WERI-Rb-1 (cell line): Measurements from ENCODE around the gene CAMSAP3.
"Not testable (repeated sequence)": the region's sequence is repeated elsewhere in the genome, so short reads cannot be mapped to it uniquely, and the experiment has no call there.

ENCODE experiments used
- DNase-seq: peaks from one replicate; pipeline ENCODE4 v3.0.0-alpha.2; 2020
- H3K27ac ChIP-seq: fragments of 250-450 bp; sonication (Bioruptor Pico); 2 replicates; pipeline ENCODE4 v1.5.1; 2020; ENCODE audit warnings: mild to moderate bottlenecking, moderate library complexity
- H3K27me3 ChIP-seq: fragments of 250-450 bp; sonication (Bioruptor Pico); 2 replicates; pipeline ENCODE4 v1.5.1; 2021; ENCODE audit warnings: mild to moderate bottlenecking, low read depth, moderate library complexity; ENCODE audit not compliant: insufficient read depth, severe bottlenecking
- H3K36me3 ChIP-seq: fragments of 250-450 bp; sonication (Bioruptor Pico); 2 replicates; pipeline ENCODE4 v1.5.1; 2020; ENCODE audit warnings: mild to moderate bottlenecking, moderate library complexity
- H3K4me3 ChIP-seq: 2 replicates; pipeline ENCODE4 v1.5.1; 2011; ENCODE audit warnings: low read depth, mild to moderate bottlenecking, control low read depth, low read length
- H3K9me3 ChIP-seq: fragments of 250-450 bp; sonication (Bioruptor Pico); 2 replicates; pipeline ENCODE4 v1.5.1; 2021; ENCODE audit warnings: mild to moderate bottlenecking, moderate library complexity; ENCODE audit not compliant: severe bottlenecking
- TF ChIP-seq, protein P1 (sequence below): IDR thresholded peaks from 2 replicates; pipeline ENCODE4 v1.5.1; 2011; ENCODE audit warnings: low read depth, mild to moderate bottlenecking, control low read depth, inconsistent platforms, low read length

CAMSAP3 gene

GRCh38 chr19:7640803-7641202 lies 45.1 kb downstream of the CAMSAP3 start:
- DNase-seq = no peak
- TF ChIP-seq, protein P1, sequence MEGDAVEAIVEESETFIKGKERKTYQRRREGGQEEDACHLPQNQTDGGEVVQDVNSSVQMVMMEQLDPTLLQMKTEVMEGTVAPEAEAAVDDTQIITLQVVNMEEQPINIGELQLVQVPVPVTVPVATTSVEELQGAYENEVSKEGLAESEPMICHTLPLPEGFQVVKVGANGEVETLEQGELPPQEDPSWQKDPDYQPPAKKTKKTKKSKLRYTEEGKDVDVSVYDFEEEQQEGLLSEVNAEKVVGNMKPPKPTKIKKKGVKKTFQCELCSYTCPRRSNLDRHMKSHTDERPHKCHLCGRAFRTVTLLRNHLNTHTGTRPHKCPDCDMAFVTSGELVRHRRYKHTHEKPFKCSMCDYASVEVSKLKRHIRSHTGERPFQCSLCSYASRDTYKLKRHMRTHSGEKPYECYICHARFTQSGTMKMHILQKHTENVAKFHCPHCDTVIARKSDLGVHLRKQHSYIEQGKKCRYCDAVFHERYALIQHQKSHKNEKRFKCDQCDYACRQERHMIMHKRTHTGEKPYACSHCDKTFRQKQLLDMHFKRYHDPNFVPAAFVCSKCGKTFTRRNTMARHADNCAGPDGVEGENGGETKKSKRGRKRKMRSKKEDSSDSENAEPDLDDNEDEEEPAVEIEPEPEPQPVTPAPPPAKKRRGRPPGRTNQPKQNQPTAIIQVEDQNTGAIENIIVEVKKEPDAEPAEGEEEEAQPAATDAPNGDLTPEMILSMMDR = no peak
- H3K27ac ChIP-seq = no peak overlapping the region
- no peak overlapping the region for H3K4me3 ChIP-seq
- H3K27me3 ChIP-seq = no peaks in the 10 kb centered on the region
- no peaks in the 10 kb centered on the region for H3K9me3 ChIP-seq
- H3K36me3 ChIP-seq = no peaks in the 10 kb centered on the region

DNA sequence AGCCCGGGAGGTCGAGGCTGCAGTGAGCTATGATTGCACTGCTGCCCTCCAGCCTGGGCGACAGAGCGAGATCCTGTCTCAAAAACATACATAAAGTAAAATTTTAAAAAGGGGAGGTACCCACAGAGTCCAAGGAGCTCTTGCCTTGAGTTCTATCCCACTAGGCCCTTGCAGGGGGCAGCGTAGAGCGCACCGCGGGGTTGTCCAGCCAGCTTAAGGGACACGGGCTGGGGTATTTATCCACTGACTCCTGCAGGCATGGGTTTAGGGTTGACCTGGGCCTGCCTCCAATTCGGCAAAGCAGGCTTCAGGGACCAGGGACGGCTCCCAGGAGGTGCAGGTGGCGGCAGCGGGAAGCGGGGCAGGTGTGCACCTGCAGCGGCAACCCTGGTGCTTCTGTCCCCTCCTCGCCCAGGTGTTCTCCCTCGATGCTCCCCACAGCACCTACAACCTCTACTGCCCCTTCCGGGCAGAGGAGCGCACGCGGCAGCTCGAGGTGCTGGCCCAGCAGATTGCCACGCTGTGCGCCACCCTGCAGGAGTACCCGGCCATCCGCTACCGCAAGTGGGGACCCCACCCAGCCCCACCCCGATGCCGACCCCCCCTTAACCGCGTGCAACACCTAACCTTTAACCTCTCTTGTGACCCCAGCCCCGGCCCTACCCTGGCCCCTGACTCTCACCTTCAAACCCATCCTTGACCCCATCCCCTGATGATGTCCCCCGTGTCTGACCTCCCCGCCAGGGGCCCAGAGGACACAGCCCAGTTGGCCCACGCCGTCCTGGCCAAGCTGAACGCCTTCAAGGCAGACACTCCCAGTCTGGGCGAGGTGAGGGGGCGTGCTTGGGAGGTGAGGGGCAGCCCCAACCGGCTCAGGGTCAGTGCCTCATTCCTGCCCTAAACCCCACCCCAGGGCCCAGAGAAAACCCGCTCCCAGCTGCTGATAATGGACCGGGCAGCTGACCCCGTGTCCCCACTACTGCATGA lies 45.9 kb downstream of the CAMSAP3 start:
- H3K27me3 ChIP-seq = no peaks in the 10 kb centered on the region
- H3K27ac ChIP-seq = no peak overlapping the region
- TF ChIP-seq, protein P1 = peak; percentile 64
- DNase-seq = peak; percentile 63
- H3K4me3 ChIP-seq = no peak overlapping the region
- H3K9me3 ChIP-seq = no peaks in the 10 kb centered on the region
- H3K36me3 ChIP-seq = no peaks in the 10 kb centered on the region

GRCh38 chr19:7642295-7643030 lies 46.8 kb downstream of the CAMSAP3 start:
- Histone ChIP-seq H3K27ac (no peak overlapping the region), H3K36me3 (no peaks in the 10 kb centered on the region)

DNA sequence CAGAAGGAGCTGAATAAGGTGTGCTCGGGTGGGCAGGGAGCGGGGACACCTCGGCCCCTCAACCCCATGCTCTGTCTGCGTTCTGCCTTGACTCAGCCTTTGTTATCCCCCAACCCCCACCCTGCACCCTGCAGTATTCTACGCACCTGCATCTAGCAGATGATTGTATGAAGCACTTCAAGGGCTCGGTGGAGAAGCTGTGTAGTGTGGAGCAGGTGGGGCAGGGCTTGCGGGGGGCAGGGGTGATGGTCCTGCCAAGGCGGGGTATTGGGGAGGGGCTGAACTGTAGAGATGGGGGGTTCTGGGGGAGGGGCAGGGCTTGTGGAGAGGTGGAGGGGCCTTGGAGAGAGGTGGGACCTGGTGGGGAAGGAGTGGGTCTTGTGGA lies 47.4 kb downstream of the CAMSAP3 start:
- DNase-seq = no peak
- Histone ChIP-seq H3K27me3 (no peaks in the 10 kb centered on the region), H3K9me3 (no peaks in the 10 kb centered on the region), H3K36me3 (no peaks in the 10 kb centered on the region), H3K27ac (no peak overlapping the region), H3K4me3 (no peak overlapping the region)
- TF ChIP-seq, protein P1 = no peak

More at GRCh38 chr19:7642295-7643030, 46.8 kb downstream of the CAMSAP3 start:
- DNase-seq = no peak
- no peaks in the 10 kb centered on the region for H3K27me3 ChIP-seq
- TF ChIP-seq, protein P1 = no peak
- H3K4me3 ChIP-seq = no peak overlapping the region
- H3K9me3 ChIP-seq = no peaks in the 10 kb centered on the region

DNA sequence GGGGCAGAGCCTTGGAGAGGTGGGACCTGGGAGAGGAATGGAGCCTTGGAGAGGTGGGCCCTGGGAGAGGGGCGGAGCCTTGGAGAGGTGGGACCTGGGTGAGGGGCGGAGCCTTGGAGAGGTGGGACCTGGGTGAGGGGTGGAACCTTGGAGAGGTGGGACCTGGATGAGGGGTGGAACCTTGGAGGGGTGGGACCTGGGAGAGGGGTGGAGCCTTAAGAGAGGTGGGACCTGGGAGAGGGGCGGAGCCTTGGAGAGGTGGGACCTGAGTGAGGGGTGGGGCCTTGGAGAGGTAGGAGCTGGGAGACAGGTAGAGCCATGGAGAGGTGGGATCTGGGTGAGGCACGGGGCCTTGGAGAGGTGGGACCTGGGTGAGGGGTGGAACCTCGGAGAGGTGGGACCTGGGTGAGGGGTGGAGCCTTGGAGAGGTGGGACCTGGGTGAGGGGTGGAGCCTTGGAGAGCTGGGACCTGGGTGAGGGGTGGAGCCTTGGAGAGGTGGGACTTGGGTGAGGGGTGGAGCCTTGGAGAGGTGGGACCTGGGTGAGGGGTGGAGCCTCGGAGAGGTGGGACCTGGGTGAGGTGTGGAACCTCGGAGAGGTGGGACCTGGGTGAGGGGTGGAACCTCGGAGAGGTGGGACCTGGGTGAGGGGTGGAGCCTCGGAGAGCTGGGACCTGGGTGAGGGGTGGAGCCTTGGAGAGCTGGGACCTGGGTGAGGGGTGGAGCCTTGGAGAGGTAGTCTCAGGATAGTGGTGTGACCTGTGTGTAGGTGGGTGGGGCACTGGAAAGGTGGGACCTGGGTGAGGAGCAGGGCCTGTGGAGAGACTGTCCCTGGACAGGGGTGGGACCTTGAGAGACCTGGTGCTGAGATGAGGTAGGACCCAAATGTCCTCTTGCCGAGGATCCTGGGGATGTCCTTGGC lies 48.2 kb downstream of the CAMSAP3 start:
- DNase-seq, H3K27ac ChIP-seq, H3K36me3 ChIP-seq, H3K4me3 ChIP-seq, H3K27me3 ChIP-seq, H3K9me3 ChIP-seq: not testable (repeated sequence)

GRCh38 chr19:7644550-7644877 lies 48.9 kb downstream of the CAMSAP3 start:
- Histone ChIP-seq H3K27ac (no peak overlapping the region), H3K4me3 (no peak overlapping the region), H3K27me3 (no peaks in the 10 kb centered on the region), H3K36me3 (no peaks in the 10 kb centered on the region), H3K9me3 (no peaks in the 10 kb centered on the region)
- TF ChIP-seq, protein P1 = no peak
- DNase-seq = no peak
